Astrocyte (in vitro differentiated cells and primary cell): ENCODE results near the gene VIPR2. TPM values are rescaled to one million over a fixed set of nuclear protein-coding genes. Genes with fewer than 3 reads are reported as not detected.

Experiments used
- DNase-seq: peaks from one replicate; pipeline ENCODE4 v3.0.0-alpha.2; 2010; ENCODE audit warnings: low read depth
- FAIRE-seq: peaks from 2 replicates; lab custom pipeline; 2011; peaks lifted over from hg19 to GRCh38; lab: Jason Lieb, UNC
- H2AFZ ChIP-seq: 2 replicates; pipeline ENCODE4 v1.6.0; 2012; ENCODE audit warnings: low read depth, low read length, inconsistent platforms
- H3K27ac ChIP-seq: 2 replicates; pipeline ENCODE4 v1.5.1; 2011; ENCODE audit warnings: low read depth, low read length, inconsistent platforms
- H3K27me3 ChIP-seq: 2 replicates; pipeline ENCODE4 v1.6.0; 2011; ENCODE audit warnings: low read length, inconsistent platforms; ENCODE audit not compliant: insufficient read depth
- H3K36me3 ChIP-seq: 2 replicates; pipeline ENCODE4 v1.5.1; 2011; ENCODE audit warnings: low read length, inconsistent platforms; ENCODE audit not compliant: insufficient read depth
- H3K4me1 ChIP-seq: 2 replicates; pipeline ENCODE4 v1.5.1; 2011; ENCODE audit warnings: low read length, inconsistent platforms; ENCODE audit not compliant: insufficient read depth
- H3K4me2 ChIP-seq: 2 replicates; pipeline ENCODE4 v1.6.0; 2012; ENCODE audit warnings: low read length, inconsistent platforms
- H3K4me3 ChIP-seq: 2 replicates; pipeline ENCODE4 v1.5.1; 2011; ENCODE audit warnings: low read depth, mild to moderate bottlenecking, low read length, inconsistent platforms; ENCODE audit not compliant: insufficient read depth
- H3K79me2 ChIP-seq: 2 replicates; pipeline ENCODE4 v1.6.0; 2012; ENCODE audit warnings: mild to moderate bottlenecking, low read length, inconsistent platforms; ENCODE audit not compliant: insufficient read depth
- H3K9ac ChIP-seq: 2 replicates; pipeline ENCODE4 v1.6.0; 2012; ENCODE audit warnings: mild to moderate bottlenecking, low read length, inconsistent platforms
- H3K9me3 ChIP-seq: 2 replicates; pipeline ENCODE4 v1.5.1; 2012; ENCODE audit warnings: low read depth, mild to moderate bottlenecking, low read length, inconsistent platforms; ENCODE audit not compliant: insufficient read depth
- H4K20me1 ChIP-seq: 2 replicates; pipeline ENCODE4 v1.6.0; 2012; ENCODE audit warnings: low read length, inconsistent platforms; ENCODE audit not compliant: insufficient read depth
- H3K27ac Mint-ChIP-seq: one replicate; pipeline ENCODE4 v1.8.0; 2021; ENCODE audit warnings: mild to moderate bottlenecking, mixed read lengths; ENCODE audit not compliant: unreplicated experiment
- H3K27me3 Mint-ChIP-seq: one replicate; pipeline ENCODE4 v1.8.0; 2021; ENCODE audit warnings: low read depth, mixed read lengths; ENCODE audit not compliant: unreplicated experiment
- H3K36me3 Mint-ChIP-seq: one replicate; pipeline ENCODE4 v1.8.0; 2021; ENCODE audit warnings: low read depth, mixed read lengths; ENCODE audit not compliant: unreplicated experiment
- H3K4me1 Mint-ChIP-seq: one replicate; pipeline ENCODE4 v1.8.0; 2021; ENCODE audit warnings: low read depth, mixed read lengths; ENCODE audit not compliant: unreplicated experiment
- H3K4me3 Mint-ChIP-seq: one replicate; pipeline ENCODE4 v1.8.0; 2021; ENCODE audit warnings: mild to moderate bottlenecking, moderate library complexity, mixed read lengths; ENCODE audit not compliant: unreplicated experiment
- H3K9me3 Mint-ChIP-seq: one replicate; pipeline ENCODE4 v1.8.0; 2021; ENCODE audit warnings: mild to moderate bottlenecking, mixed read lengths; ENCODE audit not compliant: unreplicated experiment
- EZH2 ChIP-seq: IDR thresholded peaks from 2 replicates; pipeline ENCODE4 v1.6.1; 2012; ENCODE audit warnings: mild to moderate bottlenecking, low read length, inconsistent platforms; ENCODE audit not compliant: insufficient read depth
- total RNA-seq: library from RNA; stranded (reverse); gene quantifications from 2 replicates; pipeline ENCODE4 v1.2.1, GENCODE V29; 2021
- TF ChIP-seq, protein P1 (sequence below): IDR thresholded peaks from 2 replicates; pipeline ENCODE4 v1.5.1; 2011; ENCODE audit warnings: low read depth, mild to moderate bottlenecking, inconsistent platforms, low read length, moderate library complexity; ENCODE audit not compliant: insufficient read depth

The VIPR2 gene
- total RNA-seq, 1 donor from 2014 or later = 0.68 TPM

DNA sequence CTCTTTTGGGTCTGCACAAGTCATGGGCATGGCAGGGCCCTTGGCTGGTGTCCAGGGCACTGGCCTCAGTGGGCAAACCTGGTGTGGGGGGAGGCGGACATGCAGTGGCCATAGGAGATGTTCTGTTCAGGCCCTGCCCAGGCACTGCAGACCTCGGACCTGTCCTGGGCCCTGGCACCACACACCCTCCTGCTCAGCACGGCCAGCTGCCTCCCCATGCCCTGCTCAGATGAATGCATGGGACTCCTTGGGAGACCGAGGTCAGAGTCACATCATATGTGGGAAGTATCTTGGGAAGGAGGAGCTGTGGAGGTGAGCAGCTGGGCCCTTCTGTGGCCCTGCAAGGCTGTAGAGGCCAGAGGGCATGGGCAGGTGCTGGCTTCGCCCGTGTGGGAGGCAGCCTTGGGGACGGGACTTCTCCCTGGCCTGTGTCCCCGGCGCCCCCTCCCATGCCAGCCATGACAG lies 130.8 kb downstream of the VIPR2 start:
- H3K4me3 ChIP-seq = no peak overlapping the region
- FAIRE-seq = no peak
- no peaks in the 10 kb centered on the region for H3K4me1 ChIP-seq
- peaks cover 4% of the 10 kb centered on the region for H3K9me3 Mint-ChIP-seq
- H3K4me2 ChIP-seq = no peak overlapping the region
- H3K9me3 ChIP-seq = peaks cover 7% of the 10 kb centered on the region
- no peak overlapping the region for H2AFZ ChIP-seq
- no peaks in the 10 kb centered on the region for H3K27me3 ChIP-seq
- no peak overlapping the region for H3K27ac ChIP-seq
- H3K27ac Mint-ChIP-seq = no peak overlapping the region
- no peaks in the 10 kb centered on the region for H3K36me3 ChIP-seq
- no peak for DNase-seq
- no peak overlapping the region for H3K4me3 Mint-ChIP-seq
- TF ChIP-seq, protein P1, sequence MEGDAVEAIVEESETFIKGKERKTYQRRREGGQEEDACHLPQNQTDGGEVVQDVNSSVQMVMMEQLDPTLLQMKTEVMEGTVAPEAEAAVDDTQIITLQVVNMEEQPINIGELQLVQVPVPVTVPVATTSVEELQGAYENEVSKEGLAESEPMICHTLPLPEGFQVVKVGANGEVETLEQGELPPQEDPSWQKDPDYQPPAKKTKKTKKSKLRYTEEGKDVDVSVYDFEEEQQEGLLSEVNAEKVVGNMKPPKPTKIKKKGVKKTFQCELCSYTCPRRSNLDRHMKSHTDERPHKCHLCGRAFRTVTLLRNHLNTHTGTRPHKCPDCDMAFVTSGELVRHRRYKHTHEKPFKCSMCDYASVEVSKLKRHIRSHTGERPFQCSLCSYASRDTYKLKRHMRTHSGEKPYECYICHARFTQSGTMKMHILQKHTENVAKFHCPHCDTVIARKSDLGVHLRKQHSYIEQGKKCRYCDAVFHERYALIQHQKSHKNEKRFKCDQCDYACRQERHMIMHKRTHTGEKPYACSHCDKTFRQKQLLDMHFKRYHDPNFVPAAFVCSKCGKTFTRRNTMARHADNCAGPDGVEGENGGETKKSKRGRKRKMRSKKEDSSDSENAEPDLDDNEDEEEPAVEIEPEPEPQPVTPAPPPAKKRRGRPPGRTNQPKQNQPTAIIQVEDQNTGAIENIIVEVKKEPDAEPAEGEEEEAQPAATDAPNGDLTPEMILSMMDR = no peak
- no peak for TF ChIP-seq EZH2
- H3K36me3 Mint-ChIP-seq = no peaks in the 10 kb centered on the region
- peaks cover 5% of the 10 kb centered on the region for H3K4me1 Mint-ChIP-seq
- no peak overlapping the region for H3K9ac ChIP-seq
- H3K27me3 Mint-ChIP-seq = peaks cover 26% of the 10 kb centered on the region
- no peaks in the 10 kb centered on the region for H4K20me1 ChIP-seq
- no peaks in the 10 kb centered on the region for H3K79me2 ChIP-seq

DNA sequence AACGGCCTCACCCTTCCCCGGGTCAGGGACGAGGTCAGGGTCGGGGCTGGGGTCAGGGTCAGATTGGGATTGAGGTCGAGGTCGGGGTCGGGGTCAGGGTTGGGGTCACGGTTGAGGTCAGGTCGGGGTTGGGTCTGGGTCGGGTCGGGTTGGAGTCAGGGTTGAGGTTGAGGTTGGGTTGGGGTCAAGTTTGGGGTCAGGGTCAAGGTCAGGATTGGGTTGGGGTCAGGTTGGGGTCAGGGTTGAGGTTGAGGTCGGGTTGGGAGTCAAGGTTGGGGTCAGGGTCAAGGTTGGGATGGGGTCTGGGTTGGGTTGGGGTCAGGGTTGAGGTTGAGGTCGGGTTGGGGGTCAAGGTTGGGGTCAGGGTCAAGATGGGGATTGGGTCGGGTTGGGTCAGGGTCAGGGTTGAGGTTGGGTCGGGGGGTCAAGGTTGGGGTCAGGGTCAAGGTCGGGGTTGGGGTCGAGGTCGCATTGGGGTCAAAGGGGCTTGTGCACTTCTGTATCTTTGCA lies 131.4 kb downstream of the VIPR2 start:
- Mint-ChIP-seq H3K4me3 (no peak overlapping the region), H3K9me3 (peaks cover 4% of the 10 kb centered on the region), H3K36me3 (no peaks in the 10 kb centered on the region), H3K27ac (no peak overlapping the region), H3K4me1 (peaks cover 5% of the 10 kb centered on the region), H3K27me3 (peaks cover 31% of the 10 kb centered on the region)
- no peak for FAIRE-seq
- H2AFZ ChIP-seq = no peak overlapping the region
- no peak overlapping the region for H3K27ac ChIP-seq
- no peak overlapping the region for H3K4me3 ChIP-seq
- no peak overlapping the region for H3K9ac ChIP-seq
- no peak for DNase-seq
- H3K4me1 ChIP-seq = no peaks in the 10 kb centered on the region
- no peaks in the 10 kb centered on the region for H4K20me1 ChIP-seq
- H3K36me3 ChIP-seq = no peaks in the 10 kb centered on the region
- no peaks in the 10 kb centered on the region for H3K27me3 ChIP-seq
- no peak overlapping the region for H3K4me2 ChIP-seq
- TF ChIP-seq, protein P1 = no peak
- TF ChIP-seq EZH2 = no peak
- peaks cover 7% of the 10 kb centered on the region for H3K9me3 ChIP-seq
- no peaks in the 10 kb centered on the region for H3K79me2 ChIP-seq

DNA sequence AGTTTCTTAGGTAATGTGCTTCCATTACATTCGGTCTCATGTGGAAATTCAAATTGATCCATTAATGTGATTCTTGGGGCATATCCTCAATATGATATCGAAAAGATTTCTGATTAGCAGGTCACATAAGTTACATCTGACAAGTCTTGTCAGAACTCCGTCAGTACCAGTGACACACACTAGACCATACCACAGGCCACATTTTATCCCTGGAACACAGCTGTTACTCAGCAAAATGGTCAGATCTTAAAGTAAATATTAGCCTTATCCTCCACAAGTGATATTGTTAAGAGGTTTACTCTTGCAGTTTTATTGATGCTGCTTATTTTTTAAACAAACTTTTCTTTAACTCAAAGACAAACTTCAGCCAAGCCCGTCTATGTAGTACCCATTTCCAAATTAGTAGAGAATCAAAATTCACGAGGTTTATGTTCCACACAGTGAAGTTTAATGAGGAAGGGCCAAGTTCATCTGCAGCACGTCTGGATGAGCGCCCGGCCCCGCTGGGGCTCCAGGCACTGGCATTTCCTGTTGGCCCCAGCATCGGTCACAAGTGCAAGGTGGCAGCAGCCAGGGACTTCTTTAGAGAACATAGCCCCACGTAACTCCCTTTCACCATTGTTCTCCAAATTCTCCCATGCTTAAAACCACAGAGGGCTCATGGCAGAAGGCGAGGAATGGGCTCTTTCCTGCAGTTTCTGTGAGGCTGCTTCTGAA lies 132.2 kb downstream of the VIPR2 start:
- H3K9me3 ChIP-seq = peaks cover 7% of the 10 kb centered on the region
- TF ChIP-seq, protein P1 = no peak
- no peak for TF ChIP-seq EZH2
- no peaks in the 10 kb centered on the region for H3K79me2 ChIP-seq
- H4K20me1 ChIP-seq = no peaks in the 10 kb centered on the region
- H3K27me3 ChIP-seq = no peaks in the 10 kb centered on the region
- H2AFZ ChIP-seq = no peak overlapping the region
- Mint-ChIP-seq H3K9me3 (peaks cover 4% of the 10 kb centered on the region), H3K4me3 (no peak overlapping the region), H3K27ac (no peak overlapping the region), H3K27me3 (peaks cover 36% of the 10 kb centered on the region), H3K4me1 (peaks cover 5% of the 10 kb centered on the region), H3K36me3 (no peaks in the 10 kb centered on the region)
- H3K36me3 ChIP-seq = no peaks in the 10 kb centered on the region
- H3K27ac ChIP-seq = no peak overlapping the region
- no peak for DNase-seq
- H3K4me1 ChIP-seq = no peaks in the 10 kb centered on the region
- H3K4me3 ChIP-seq = no peak overlapping the region
- H3K9ac ChIP-seq = no peak overlapping the region
- H3K4me2 ChIP-seq = no peak overlapping the region
- no peak for FAIRE-seq
